HUES64 (cell line): ENCODE data around the gene EFNA4.
"Not testable (repeated sequence)": the region's sequence is repeated elsewhere in the genome, so short reads cannot be mapped to it uniquely, and the experiment has no call there.

Experiments
- H3K27ac ChIP-seq: 2 replicates; pipeline ENCODE4 v1.7.0; 2013; ENCODE audit warnings: low read depth, low read length, inconsistent platforms
- H3K27me3 ChIP-seq: 2 replicates; pipeline ENCODE4 v1.6.1; 2013; ENCODE audit warnings: mild to moderate bottlenecking, low read length; ENCODE audit not compliant: insufficient read depth
- H3K36me3 ChIP-seq: 2 replicates; pipeline ENCODE4 v1.6.1; 2013; ENCODE audit warnings: mild to moderate bottlenecking, low read length; ENCODE audit not compliant: insufficient read depth
- H3K4me1 ChIP-seq: 2 replicates; pipeline ENCODE4 v1.6.1; 2013; ENCODE audit warnings: mild to moderate bottlenecking, low read length, moderate library complexity; ENCODE audit not compliant: insufficient read depth
- H3K4me3 ChIP-seq: 2 replicates; pipeline ENCODE4 v1.5.1; 2013; ENCODE audit warnings: mild to moderate bottlenecking, low read length, moderate library complexity
- H3K9ac ChIP-seq: 2 replicates; pipeline ENCODE4 v1.6.1; 2013; ENCODE audit warnings: mild to moderate bottlenecking, low read depth, low read length
- H3K9me3 ChIP-seq: 2 replicates; pipeline ENCODE4 v1.6.1; 2013; ENCODE audit warnings: low read depth, low read length; ENCODE audit not compliant: insufficient read depth
- WGBS: fragments of 150-250, 120-280 bp; methylation state at CpG from one replicate; pipeline ENCODE4 v1.1.7; 2013; ENCODE audit warnings: missing lambda C conversion rate; 5-methylcytosine and 5-hydroxymethylcytosine counted together

The EFNA4 gene

GRCh38 chr1:155113450-155113980 is 50.0 kb downstream of the EFNA4 start:
- H3K36me3 ChIP-seq = no peaks in the 10 kb centered on the region
- WGBS = 73% methylated on average over 5 of the region's 5 CpGs
- H3K9ac ChIP-seq = no peak overlapping the region
- no peak overlapping the region for H3K4me3 ChIP-seq
- H3K27me3 ChIP-seq = no peaks in the 10 kb centered on the region
- H3K27ac ChIP-seq = no peak overlapping the region
- H3K9me3 ChIP-seq = no peaks in the 10 kb centered on the region
- no peaks in the 10 kb centered on the region for H3K4me1 ChIP-seq

DNA sequence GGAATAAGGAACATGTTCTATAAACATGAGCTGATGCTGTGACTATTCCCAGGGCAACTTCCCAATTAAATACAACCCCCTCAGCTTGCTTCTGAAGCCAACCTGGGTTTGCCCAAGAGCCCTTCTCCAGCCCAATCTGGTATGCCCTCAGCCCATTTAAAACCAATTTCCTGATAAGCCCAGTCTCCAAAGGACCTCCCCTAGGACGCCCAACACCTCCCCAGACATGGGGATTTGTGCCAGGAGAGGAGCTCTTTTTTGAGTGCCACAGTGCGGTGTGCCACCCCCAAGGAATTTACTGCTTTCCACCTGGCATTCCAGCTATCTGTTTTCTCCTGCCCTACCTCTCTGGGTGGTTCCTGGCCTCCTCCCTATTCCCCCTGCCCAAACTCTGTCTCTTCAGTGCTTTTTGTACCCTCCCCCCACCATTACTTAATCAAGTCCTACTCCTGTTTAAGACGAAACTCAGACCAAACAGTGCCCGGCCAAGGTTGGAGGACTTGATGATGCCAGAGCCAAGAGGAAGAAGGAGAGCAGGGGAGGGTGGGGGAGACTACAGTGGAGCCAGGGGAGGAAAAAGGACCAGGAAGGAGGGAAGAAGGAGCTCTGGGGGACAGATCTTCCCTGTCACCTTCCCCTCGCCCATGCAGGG is 52.7 kb downstream of the EFNA4 start:
- Histone ChIP-seq H3K4me3 (no peak overlapping the region), H3K9ac (no peak overlapping the region), H3K4me1 (no peaks in the 10 kb centered on the region), H3K36me3 (no peaks in the 10 kb centered on the region), H3K9me3 (no peaks in the 10 kb centered on the region), H3K27me3 (peaks cover 5% of the 10 kb centered on the region; the same call in 1 of the 2 replicates), H3K27ac (no peak overlapping the region)
- WGBS = 85% methylated on average over 5 of the region's 5 CpGs

DNA sequence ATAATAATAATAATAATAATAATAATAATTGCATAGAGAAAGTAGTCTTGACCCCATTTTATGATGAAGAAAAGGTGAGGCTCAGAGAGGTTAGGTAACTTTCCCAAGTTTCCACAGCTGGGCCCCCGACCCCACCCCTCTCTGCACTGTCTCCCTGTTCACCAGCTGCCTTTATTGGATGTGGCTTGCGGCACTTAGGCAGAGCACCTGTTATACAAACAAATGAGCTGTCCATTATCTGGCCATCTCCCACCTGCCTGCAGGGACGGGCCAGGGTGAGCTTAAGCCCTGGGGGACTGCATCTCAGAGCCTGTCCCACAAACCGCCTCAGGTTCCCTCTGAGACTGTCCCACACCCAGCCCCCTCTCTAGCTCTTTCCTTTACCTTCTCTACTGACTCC is 54.1 kb downstream of the EFNA4 start:
- Histone ChIP-seq H3K4me3 (no peak overlapping the region), H3K9me3 (no peaks in the 10 kb centered on the region), H3K27me3 (peaks cover 8% of the 10 kb centered on the region; the same call in 1 of the 2 replicates), H3K4me1 (no peaks in the 10 kb centered on the region), H3K27ac (no peak overlapping the region), H3K36me3 (no peaks in the 10 kb centered on the region), H3K9ac (no peak overlapping the region)
- WGBS = 78% methylated on average over 4 of the region's 4 CpGs

GRCh38 chr1:155118090-155118489 is 54.5 kb downstream of the EFNA4 start:
- not testable (repeated sequence) for H3K36me3 ChIP-seq, H3K27ac ChIP-seq, H3K27me3 ChIP-seq, H3K9me3 ChIP-seq, H3K4me3 ChIP-seq, H3K4me1 ChIP-seq, H3K9ac ChIP-seq
- WGBS = 91% methylated on average over 7 of the region's 7 CpGs
